Choroid plexus epithelial cell (primary cell): ENCODE measurements around the gene SGCD.

Experiments
- DNase-seq: peaks from one replicate; pipeline ENCODE4 v3.0.0-alpha.2; 2010; ENCODE audit warnings: low read depth
- H3K4me3 ChIP-seq: 2 replicates; pipeline ENCODE4 v1.5.1; 2011; ENCODE audit warnings: low read depth, mild to moderate bottlenecking, control low read depth, low read length, moderate library complexity
- TF ChIP-seq, protein P1 (sequence below): conservative IDR thresholded peaks from 2 replicates; pipeline ENCODE4 v1.5.1; 2011; ENCODE audit warnings: low read depth, mild to moderate bottlenecking, control low read depth, inconsistent platforms, low read length, moderate library complexity

Gene SGCD

DNA sequence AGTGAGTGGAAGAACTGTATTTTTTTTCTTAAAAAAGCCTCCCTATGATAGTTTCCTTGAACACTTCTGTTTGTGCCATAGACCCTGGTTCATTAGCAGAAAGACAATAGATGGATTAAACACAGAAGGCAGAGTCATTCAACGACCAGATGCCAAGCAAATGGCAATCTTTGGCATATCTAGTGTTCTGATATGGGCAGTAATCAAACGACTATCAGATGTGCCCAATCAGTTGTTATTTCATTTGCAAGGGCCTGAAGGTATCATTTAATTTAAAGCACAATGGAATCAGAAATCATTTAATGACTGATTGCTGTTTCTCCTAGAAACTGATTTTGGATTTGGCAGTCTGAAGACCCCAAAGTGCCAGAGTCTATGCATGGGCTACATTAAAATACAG, 61.3 kb downstream of the SGCD start:
- no peak for DNase-seq
- H3K4me3 ChIP-seq = no peak overlapping the region
- TF ChIP-seq, protein P1, sequence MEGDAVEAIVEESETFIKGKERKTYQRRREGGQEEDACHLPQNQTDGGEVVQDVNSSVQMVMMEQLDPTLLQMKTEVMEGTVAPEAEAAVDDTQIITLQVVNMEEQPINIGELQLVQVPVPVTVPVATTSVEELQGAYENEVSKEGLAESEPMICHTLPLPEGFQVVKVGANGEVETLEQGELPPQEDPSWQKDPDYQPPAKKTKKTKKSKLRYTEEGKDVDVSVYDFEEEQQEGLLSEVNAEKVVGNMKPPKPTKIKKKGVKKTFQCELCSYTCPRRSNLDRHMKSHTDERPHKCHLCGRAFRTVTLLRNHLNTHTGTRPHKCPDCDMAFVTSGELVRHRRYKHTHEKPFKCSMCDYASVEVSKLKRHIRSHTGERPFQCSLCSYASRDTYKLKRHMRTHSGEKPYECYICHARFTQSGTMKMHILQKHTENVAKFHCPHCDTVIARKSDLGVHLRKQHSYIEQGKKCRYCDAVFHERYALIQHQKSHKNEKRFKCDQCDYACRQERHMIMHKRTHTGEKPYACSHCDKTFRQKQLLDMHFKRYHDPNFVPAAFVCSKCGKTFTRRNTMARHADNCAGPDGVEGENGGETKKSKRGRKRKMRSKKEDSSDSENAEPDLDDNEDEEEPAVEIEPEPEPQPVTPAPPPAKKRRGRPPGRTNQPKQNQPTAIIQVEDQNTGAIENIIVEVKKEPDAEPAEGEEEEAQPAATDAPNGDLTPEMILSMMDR = no peak

DNA sequence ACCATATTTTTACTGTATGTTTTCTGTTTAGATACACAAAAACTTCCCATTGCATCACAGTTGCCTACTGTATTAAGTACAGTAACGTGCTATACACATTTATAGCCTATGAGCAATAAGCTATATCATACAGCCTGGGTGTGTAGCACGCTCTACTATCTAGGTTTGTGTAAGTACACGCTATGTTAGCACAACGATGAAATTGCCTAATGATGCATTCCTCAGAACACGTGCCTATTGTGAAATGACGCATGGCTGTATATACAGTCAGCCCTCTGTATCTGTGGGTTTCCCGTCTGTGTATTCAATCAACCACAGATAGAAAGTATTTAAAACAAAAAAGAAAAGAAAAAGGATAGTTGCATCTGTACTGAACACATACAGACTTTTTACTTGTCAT, 64.2 kb downstream of the SGCD start:
- peak; percentile 73 for DNase-seq
- no peak overlapping the region for H3K4me3 ChIP-seq
- TF ChIP-seq, protein P1 = no peak

DNA sequence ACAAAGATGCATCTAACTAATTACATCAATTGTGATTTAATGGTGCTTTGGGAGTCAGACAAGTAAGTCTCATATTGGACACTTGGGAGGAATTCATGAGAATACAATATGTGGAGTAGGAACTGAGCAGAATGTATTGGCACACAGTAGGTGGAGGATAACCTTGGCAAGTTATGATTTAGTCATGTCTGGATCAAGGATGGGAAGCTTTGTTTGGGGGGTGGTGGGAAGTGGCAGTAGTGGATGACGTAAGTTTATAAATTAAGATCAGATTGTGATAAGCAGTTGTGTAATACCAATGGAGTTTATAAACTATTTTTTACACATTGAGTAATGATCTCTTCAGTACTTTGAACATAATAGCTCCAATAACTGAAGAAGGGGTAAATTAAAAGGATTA, 67.0 kb downstream of the SGCD start:
- TF ChIP-seq, protein P1 = no peak
- no peak overlapping the region for H3K4me3 ChIP-seq
- DNase-seq = no peak

DNA sequence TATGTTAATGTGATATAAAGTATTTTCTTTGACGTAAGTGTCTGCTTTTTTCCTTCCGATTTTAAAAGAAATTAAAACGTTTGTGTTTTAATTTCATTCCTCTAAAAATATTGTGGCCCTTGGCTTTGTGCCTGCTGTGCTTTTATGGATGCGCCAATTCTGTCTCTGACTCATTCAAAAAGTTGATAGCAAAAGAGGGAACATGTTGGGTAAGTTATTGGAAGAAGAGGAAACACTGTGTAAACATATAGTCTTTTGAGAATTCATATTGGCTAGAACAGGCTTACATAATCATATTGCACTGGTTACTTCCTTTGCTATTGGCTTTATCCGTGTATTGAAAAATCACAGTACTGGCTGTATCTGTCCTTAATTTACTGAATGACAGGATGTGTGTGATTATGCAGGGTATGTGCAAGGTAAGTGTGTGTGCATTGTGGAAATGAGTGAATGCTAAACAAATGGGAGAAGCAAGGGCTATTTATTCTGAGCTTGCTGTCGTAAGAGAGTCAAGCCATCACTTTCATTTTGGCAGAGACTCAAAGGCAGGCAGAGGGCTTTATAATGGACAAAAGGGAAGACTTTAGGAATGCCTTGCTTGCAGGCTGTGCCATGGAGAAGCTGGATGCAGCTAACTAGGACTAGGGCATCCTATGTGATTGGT, 67.8 kb downstream of the SGCD start:
- H3K4me3 ChIP-seq = no peak overlapping the region
- TF ChIP-seq, protein P1 = no peak
- DNase-seq = peak; percentile 15

DNA sequence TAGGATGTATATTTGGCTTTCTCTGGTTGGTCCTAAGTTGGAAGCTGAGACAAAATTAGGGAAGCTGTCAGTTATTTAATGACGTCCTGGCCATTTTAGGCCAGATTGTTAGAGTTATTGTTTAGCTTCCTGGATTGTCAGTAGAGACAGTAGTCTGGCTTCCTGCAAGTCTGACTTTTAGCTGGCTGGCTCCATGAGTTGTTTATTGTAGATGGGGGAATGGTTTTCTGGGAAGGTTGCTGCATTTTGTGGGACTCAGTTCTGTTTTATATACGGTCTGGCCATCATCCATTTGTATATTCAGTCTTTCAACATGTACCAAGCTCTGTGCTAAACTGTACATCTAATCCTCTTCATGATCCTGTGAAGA, 68.3 kb downstream of the SGCD start:
- TF ChIP-seq, protein P1 = no peak
- DNase-seq = no peak
- H3K4me3 ChIP-seq = no peak overlapping the region

DNA sequence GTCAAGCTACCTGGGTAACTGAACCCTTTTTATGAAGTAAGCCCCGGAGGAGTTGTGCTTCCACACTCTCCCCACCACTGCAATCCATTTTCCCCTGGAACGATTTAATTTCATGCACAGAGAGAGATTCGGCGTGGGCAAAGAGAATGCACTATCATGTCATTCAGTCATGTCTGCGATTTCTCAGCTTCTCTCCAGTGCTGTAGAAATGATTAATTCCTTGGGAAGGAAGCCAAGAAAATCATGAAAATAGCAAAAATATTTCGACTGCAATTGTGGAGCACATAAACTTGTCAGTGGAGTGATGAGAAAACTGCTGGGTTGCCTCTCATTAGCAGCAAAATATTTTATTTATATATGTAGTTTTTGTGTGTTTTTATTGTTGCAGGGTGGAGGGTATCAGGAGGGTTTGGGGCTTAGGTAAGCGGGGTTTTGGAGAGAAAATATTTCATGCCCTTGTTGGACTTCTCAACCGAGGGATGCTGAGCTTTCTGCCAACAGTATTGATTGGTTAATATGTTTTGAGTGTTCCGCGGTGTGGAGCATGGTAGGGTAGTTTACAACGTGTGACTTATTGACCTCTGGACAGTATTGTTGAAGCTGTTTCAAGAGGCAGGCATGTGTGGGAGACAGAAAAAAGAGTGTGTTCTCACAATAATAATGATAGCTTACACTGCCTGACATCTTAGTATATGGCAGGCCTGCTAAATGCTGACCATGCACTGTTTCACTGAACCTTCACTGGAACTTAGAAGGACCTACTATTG, 69.3 kb downstream of the SGCD start:
- DNase-seq = peak; percentile 34
- H3K4me3 ChIP-seq = no peak overlapping the region
- TF ChIP-seq, protein P1 = no peak

DNA sequence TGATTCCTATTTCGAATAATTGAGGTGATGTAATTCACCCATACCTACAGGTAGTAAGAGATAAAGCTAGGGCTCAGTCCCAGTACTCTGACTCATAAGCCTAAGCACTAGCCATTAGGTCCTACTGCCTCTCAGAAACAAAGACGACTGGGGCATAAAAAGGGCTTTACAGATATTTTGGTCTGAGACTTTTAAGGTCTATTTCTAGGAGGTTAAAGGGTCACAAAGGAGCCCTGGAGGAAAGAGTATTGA, 69.8 kb downstream of the SGCD start:
- H3K4me3 ChIP-seq = no peak overlapping the region
- DNase-seq = no peak
- TF ChIP-seq, protein P1 = no peak
